ENCODE results near the gene FAM217B.

DNA sequence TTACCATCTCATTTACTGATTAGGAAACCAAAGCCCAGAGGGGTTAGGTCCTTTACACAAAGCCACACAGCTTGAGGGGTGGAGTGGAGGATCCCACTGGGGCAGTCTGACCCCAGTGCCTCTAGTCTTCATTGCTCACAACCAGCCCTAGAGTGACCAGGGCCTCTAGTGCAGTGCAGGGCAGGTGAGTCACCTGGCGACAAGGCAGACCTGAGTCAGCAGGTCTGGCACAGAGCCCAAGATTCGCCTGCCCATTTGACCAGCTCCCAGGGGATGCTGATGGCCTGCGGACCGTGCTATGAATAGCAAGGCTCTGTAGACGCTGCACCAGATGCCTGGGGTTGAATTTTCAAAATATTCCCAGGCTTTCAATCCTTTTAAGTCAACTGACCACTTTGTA, 48.0 kb downstream of the FAM217B start:
- no peak for TF ChIP-seq EZH2 (IDR thresholded peaks at IDR 0.05; ENCODE audit: borderline replicate concordance, low read depth, low read length, severe bottlenecking)
- no peak for TF ChIP-seq JUN (IDR thresholded peaks at IDR 0.05; ENCODE audit: borderline replicate concordance, insufficient read depth, insufficient read length, low read depth)

All from endothelial cell of umbilical vein (primary cell).